ENCODE data around the gene HMGB3. TPM values are rescaled to one million over a fixed set of nuclear protein-coding genes. Genes with fewer than 3 reads are reported as not detected.

The HMGB3 gene
- total RNA-seq, 1 donor from 2014 or later, result 130 TPM

- H3K4me1 Mint-ChIP-seq (ENCODE audit: unreplicated experiment), result peaks cover 13% of the 10 kb centered on the region
- H3K9me3 Mint-ChIP-seq, result no peaks in the 10 kb centered on the region
- TF ChIP-seq CTCF (conservative IDR thresholded peaks at IDR 0.05), result no peak
- H3K36me3 Mint-ChIP-seq, result no peaks in the 10 kb centered on the region
- H3K4me3 Mint-ChIP-seq, result no peak overlapping the region
- DNase-seq (ENCODE audit: extremely low spot score, unreplicated experiment), result no peak
- H3K27ac Mint-ChIP-seq, result no peak overlapping the region
- H3K27me3 Mint-ChIP-seq, result no peaks in the 10 kb centered on the region
Observed at GRCh38 chrX:150966742-150967141, 16.4 kb upstream of the HMGB3 start.

DNA sequence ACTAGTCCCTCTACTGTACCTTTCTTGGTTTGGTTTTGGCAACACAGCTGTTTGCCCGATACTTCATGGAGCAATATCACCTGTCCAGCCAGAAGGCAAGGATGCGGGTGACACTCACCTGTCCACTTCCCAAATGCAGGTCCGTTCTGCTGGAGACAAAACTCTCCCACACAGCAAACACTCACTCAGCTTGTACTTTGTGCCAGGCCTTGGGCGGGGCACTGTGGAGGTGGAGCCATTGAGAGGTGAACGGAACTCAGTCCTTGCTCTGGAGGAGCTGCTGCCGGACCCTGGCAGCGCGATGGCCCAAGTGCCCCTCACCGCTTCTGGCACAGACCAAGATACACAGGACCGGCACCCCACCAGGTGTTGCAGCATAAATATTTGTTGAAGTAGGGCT lies 15.3 kb upstream of the HMGB3 start:
- Mint-ChIP-seq H3K4me1 (ENCODE audit: unreplicated experiment) (peaks cover 13% of the 10 kb centered on the region), H3K27ac (no peak overlapping the region), H3K4me3 (no peak overlapping the region), H3K27me3 (no peaks in the 10 kb centered on the region), H3K9me3 (no peaks in the 10 kb centered on the region), H3K36me3 (no peaks in the 10 kb centered on the region)
- DNase-seq (ENCODE audit: extremely low spot score, unreplicated experiment), result no peak
- no peak for TF ChIP-seq CTCF (conservative IDR thresholded peaks at IDR 0.05)

- no peak overlapping the region for H3K27ac Mint-ChIP-seq
- H3K4me1 Mint-ChIP-seq (ENCODE audit: unreplicated experiment), result peaks cover 13% of the 10 kb centered on the region
- no peak for DNase-seq (ENCODE audit: extremely low spot score, unreplicated experiment)
- no peaks in the 10 kb centered on the region for H3K27me3 Mint-ChIP-seq
- H3K4me3 Mint-ChIP-seq, result no peak overlapping the region
- H3K36me3 Mint-ChIP-seq, result no peaks in the 10 kb centered on the region
- no peak for TF ChIP-seq CTCF (conservative IDR thresholded peaks at IDR 0.05)
- no peaks in the 10 kb centered on the region for H3K9me3 Mint-ChIP-seq
Observed at GRCh38 chrX:150968862-150969720, 14.0 kb upstream of the HMGB3 start.

GRCh38 chrX:150972450-150972849 lies 10.7 kb upstream of the HMGB3 start:
- H3K9me3 Mint-ChIP-seq, result no peaks in the 10 kb centered on the region
- no peaks in the 10 kb centered on the region for H3K27me3 Mint-ChIP-seq
- no peaks in the 10 kb centered on the region for H3K36me3 Mint-ChIP-seq
- DNase-seq (ENCODE audit: extremely low spot score, unreplicated experiment), result no peak
- peak overlapping the region; percentile 6 for H3K27ac Mint-ChIP-seq
- H3K4me3 Mint-ChIP-seq, result no peak overlapping the region
- TF ChIP-seq CTCF (conservative IDR thresholded peaks at IDR 0.05), result no peak
- H3K4me1 Mint-ChIP-seq (ENCODE audit: unreplicated experiment), result no peaks in the 10 kb centered on the region

GRCh38 chrX:150975655-150976390 lies 7.3 kb upstream of the HMGB3 start:
- no peak for DNase-seq (ENCODE audit: extremely low spot score, unreplicated experiment)
- Mint-ChIP-seq H3K27ac (no peak overlapping the region), H3K4me1 (ENCODE audit: unreplicated experiment) (no peaks in the 10 kb centered on the region), H3K36me3 (no peaks in the 10 kb centered on the region), H3K27me3 (no peaks in the 10 kb centered on the region), H3K4me3 (no peak overlapping the region), H3K9me3 (no peaks in the 10 kb centered on the region)
- no peak for TF ChIP-seq CTCF (conservative IDR thresholded peaks at IDR 0.05)

Measured in type B pancreatic cell (in vitro differentiated cells).